GM23338 (cell line): ENCODE data around the gene ACVRL1. TPM values are rescaled to one million over a fixed set of nuclear protein-coding genes. Genes with fewer than 3 reads are reported as not detected.
A peak's percentile ranks its signal among the peaks of the same experiment; 100 is the strongest.

Experiments used
- ATAC-seq: fragments of 200-7000 bp; cut with Tn5 transposase; 3 replicates; pipeline ENCODE4 v1.9.1; 2020
- DNase-seq: peaks from one replicate; pipeline ENCODE4 v3.0.0-alpha.2; 2015; ENCODE audit warnings: low spot score
- H2AFZ ChIP-seq: fragments of 200-600 bp; sonication (generic); 2 replicates; pipeline ENCODE4 v1.8.0; 2016; ENCODE audit warnings: antibody characterized with exemption, mild to moderate bottlenecking, moderate library complexity
- H3F3A ChIP-seq: fragments of 200-600 bp; sonication (generic); replicated peaks from 2 replicates; pipeline ENCODE4 v1.8.0; 2017; ENCODE audit warnings: antibody characterized with exemption, mixed run types, low read depth
- H3K27ac ChIP-seq: fragments of 200-600 bp; sonication (generic); 2 replicates; pipeline ENCODE4 v1.6.1; 2016; ENCODE audit warnings: low read depth
- H3K27me3 ChIP-seq: fragments of 200-600 bp; sonication (generic); 2 replicates; pipeline ENCODE4 v1.8.0; 2016; ENCODE audit warnings: mild to moderate bottlenecking, mixed run types, moderate library complexity; ENCODE audit not compliant: insufficient read depth
- H3K36me3 ChIP-seq: fragments of 200-600 bp; sonication (generic); 2 replicates; pipeline ENCODE4 v1.8.0; 2016; ENCODE audit warnings: mild to moderate bottlenecking; ENCODE audit not compliant: insufficient read depth
- H3K4me1 ChIP-seq: fragments of 200-600 bp; sonication (generic); 2 replicates; pipeline ENCODE4 v1.8.0; 2016; ENCODE audit warnings: mild to moderate bottlenecking, moderate library complexity; ENCODE audit not compliant: insufficient read depth
- H3K4me2 ChIP-seq: fragments of 200-600 bp; sonication (generic); 2 replicates; pipeline ENCODE4 v1.7.1; 2017; ENCODE audit warnings: mixed run types
- H3K4me3 ChIP-seq: fragments of 200-600 bp; sonication (generic); 2 replicates; pipeline ENCODE4 v1.6.1; 2016; ENCODE audit warnings: mixed run types
- H3K79me2 ChIP-seq: fragments of 200-600 bp; sonication (generic); replicated peaks from 2 replicates; pipeline ENCODE4 v1.8.0; 2017; ENCODE audit warnings: mild to moderate bottlenecking; ENCODE audit not compliant: insufficient read depth
- H3K9me2 ChIP-seq: fragments of 200-600 bp; sonication (generic); 2 replicates; pipeline ENCODE4 v1.8.0; 2017; ENCODE audit not compliant: insufficient read depth
- H4K20me1 ChIP-seq: fragments of 200-600 bp; sonication (generic); replicated peaks from 2 replicates; pipeline ENCODE4 v1.8.0; 2017; ENCODE audit warnings: mild to moderate bottlenecking; ENCODE audit not compliant: insufficient read depth
- H3K27ac Mint-ChIP-seq: 2 replicates; pipeline ENCODE4 v1.8.0; 2020; ENCODE audit warnings: inconsistent platforms, mild to moderate bottlenecking, moderate library complexity, mixed read lengths
- H3K27me3 Mint-ChIP-seq: 3 replicates; pipeline ENCODE4 v1.8.0; 2022; ENCODE audit warnings: low read depth, mild to moderate bottlenecking, moderate library complexity, mixed read lengths, inconsistent platforms; ENCODE audit not compliant: insufficient read depth, poor library complexity
- H3K36me3 Mint-ChIP-seq: 3 replicates; pipeline ENCODE4 v1.8.0; 2021; ENCODE audit warnings: low read depth, mild to moderate bottlenecking, inconsistent platforms, moderate library complexity, mixed read lengths
- H3K4me1 Mint-ChIP-seq: 3 replicates; pipeline ENCODE4 v1.8.0; 2020; ENCODE audit warnings: mild to moderate bottlenecking, inconsistent platforms, mixed read lengths
- H3K4me3 Mint-ChIP-seq: 3 replicates; pipeline ENCODE4 v1.8.0; 2021; ENCODE audit warnings: moderate library complexity, mild to moderate bottlenecking, inconsistent platforms, mixed read lengths
- H3K9me3 Mint-ChIP-seq: 3 replicates; pipeline ENCODE4 v1.8.0; 2020; ENCODE audit warnings: moderate library complexity, mild to moderate bottlenecking, inconsistent platforms, mixed read lengths
- CTCF ChIP-seq, 2 experiments: fragments of 200-600 bp in 1 of 2; sonication (generic) in 1 of 2; conservative IDR thresholded peaks; 2 replicates each; pipeline versions ENCODE4 v1.5.1 to v1.6.1; 2016 to 2017; ENCODE audit warnings: antibody characterized with exemption in 2 of 2, low read depth in 2 of 2, mild to moderate bottlenecking in 2 of 2, moderate library complexity in 1 of 2
- JUNB ChIP-seq: IDR thresholded peaks from one replicate; pipeline ENCODE4 v1.6.1; 2016; ENCODE audit warnings: antibody characterized with exemption; ENCODE audit not compliant: unreplicated experiment
- NANOG ChIP-seq: IDR thresholded peaks from 2 replicates; pipeline ENCODE4 v1.6.1; 2016; ENCODE audit warnings: antibody characterized with exemption, borderline replicate concordance
- ZNF331 ChIP-seq: fragments of 250-450 bp; sonication (Bioruptor Pico); IDR thresholded peaks from 2 replicates; pipeline ENCODE4 v1.5.0; 2020; ENCODE audit warnings: low read depth, mild to moderate bottlenecking, moderate library complexity
- polyA plus RNA-seq: library from polyadenylated mRNA; unstranded; fragments of >200 nt; fragmentation: Nextera tagmentation; extraction: Ambion mirVana; gene quantifications from 2 replicates; pipeline ENCODE4 v1.2.1, GENCODE V29; 2016
- total RNA-seq: library from RNA; depleted of rRNA; stranded (reverse); fragments of >200 nt; shearing (Covaris generic); gene quantifications from 2 replicates; pipeline ENCODE4 v1.2.3, GENCODE V29; 2014
- TF ChIP-seq, protein P1 (sequence below): IDR thresholded peaks from 2 replicates; pipeline ENCODE4 v1.6.1; 2016; ENCODE audit warnings: antibody characterized with exemption

Gene ACVRL1
- total and polyA plus RNA-seq, 2 experiments from 2014 or later, result 0.28 TPM; not detected in 1

- H4K20me1 ChIP-seq, result no peaks in the 10 kb centered on the region
- no peaks in the 10 kb centered on the region for H3K36me3 Mint-ChIP-seq
- H3K4me3 ChIP-seq, result no peak overlapping the region
- ATAC-seq (peak; percentile 23), DNase-seq (peak; percentile 74)
- no peaks in the 10 kb centered on the region for H3K9me2 ChIP-seq
- H3K27ac ChIP-seq, result no peak overlapping the region
- no peaks in the 10 kb centered on the region for H3K9me3 Mint-ChIP-seq
- peaks cover 14% of the 10 kb centered on the region for H3K4me1 Mint-ChIP-seq
- no peak overlapping the region for H3K4me2 ChIP-seq
- H3K4me1 ChIP-seq, result 0 out of 2 replicates have a peak, but pooled peaks cover 4% of the 10 kb centered on the region
- peaks cover 14% of the 10 kb centered on the region for H3K27me3 ChIP-seq
- H3K79me2 ChIP-seq, result no peaks in the 10 kb centered on the region
- TF ChIP-seq JUNB, result no peak
- TF ChIP-seq CTCF (conservative IDR thresholded peaks at IDR 0.05; ENCODE audit: low read depth in 2 of 2), result peak; percentile 69 to 75
- no peak overlapping the region for H3K4me3 Mint-ChIP-seq
- no peaks in the 10 kb centered on the region for H3F3A ChIP-seq
- H3K27ac Mint-ChIP-seq, result no peak overlapping the region
- peaks cover 8% of the 10 kb centered on the region for H3K27me3 Mint-ChIP-seq
- no peak overlapping the region for H2AFZ ChIP-seq
- no peaks in the 10 kb centered on the region for H3K36me3 ChIP-seq
Measured at GRCh38 chr12:51926718-51927117, 19.4 kb downstream of the ACVRL1 start.

DNA sequence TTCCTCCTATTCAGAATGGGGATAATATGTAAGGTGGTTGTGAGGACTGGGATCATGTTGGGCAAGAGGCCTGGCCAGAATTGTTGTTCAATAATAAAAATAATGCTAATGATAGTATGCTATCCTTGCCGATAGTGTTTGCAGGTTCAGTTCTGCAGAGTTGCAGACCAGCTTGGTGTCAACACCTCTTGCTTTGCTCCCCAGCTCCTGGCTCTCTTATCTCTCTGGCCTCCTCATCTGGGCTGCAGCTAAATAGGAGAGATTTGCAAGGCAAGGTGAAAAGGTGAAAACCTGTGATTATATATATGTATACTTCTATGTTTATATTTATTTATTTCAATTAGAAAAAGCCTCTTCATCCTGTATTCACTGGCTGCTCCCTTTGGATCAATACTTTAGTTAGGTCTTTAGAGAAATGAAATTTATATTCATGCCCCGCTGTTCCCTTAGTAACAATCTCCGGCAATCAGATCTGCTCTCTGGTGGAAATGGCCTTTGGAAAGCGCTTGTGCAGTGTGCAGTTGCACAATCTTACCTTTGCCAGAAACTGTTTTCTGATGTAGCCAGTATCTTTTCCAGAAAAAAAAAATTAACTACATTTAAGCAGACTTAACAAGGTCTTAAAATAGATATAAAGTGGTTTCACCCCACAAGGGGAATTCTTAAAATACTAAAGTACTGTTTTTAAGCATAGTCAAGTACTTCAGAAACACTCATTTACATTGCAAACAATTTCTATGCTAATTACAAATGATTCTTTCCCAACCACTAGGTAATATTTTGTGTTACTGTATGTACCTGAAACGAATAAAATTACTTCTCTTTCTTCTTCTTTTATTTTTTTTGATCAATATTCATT, 25.1 kb downstream of the ACVRL1 start:
- no peaks in the 10 kb centered on the region for H4K20me1 ChIP-seq
- Mint-ChIP-seq H3K4me1 (peaks cover 2% of the 10 kb centered on the region; the same call in 2 of the 3 replicates), H3K4me3 (no peak overlapping the region), H3K27me3 (peaks cover 1% of the 10 kb centered on the region), H3K36me3 (no peaks in the 10 kb centered on the region), H3K27ac (no peak overlapping the region), H3K9me3 (no peaks in the 10 kb centered on the region)
- no peaks in the 10 kb centered on the region for H3K4me1 ChIP-seq
- H3K27me3 ChIP-seq, result no peaks in the 10 kb centered on the region
- H3K4me2 ChIP-seq, result no peak overlapping the region
- no peaks in the 10 kb centered on the region for H3K79me2 ChIP-seq
- no peak overlapping the region for H3K27ac ChIP-seq
- H3K4me3 ChIP-seq, result no peak overlapping the region
- H2AFZ ChIP-seq, result no peak overlapping the region
- no peak for ATAC-seq
- H3K36me3 ChIP-seq, result no peaks in the 10 kb centered on the region
- no peak for TF ChIP-seq CTCF (conservative IDR thresholded peaks at IDR 0.05; ENCODE audit: low read depth in 2 of 2)
- no peak for TF ChIP-seq ZNF331 (CRISPR knock-in tag)
- TF ChIP-seq, protein P1, sequence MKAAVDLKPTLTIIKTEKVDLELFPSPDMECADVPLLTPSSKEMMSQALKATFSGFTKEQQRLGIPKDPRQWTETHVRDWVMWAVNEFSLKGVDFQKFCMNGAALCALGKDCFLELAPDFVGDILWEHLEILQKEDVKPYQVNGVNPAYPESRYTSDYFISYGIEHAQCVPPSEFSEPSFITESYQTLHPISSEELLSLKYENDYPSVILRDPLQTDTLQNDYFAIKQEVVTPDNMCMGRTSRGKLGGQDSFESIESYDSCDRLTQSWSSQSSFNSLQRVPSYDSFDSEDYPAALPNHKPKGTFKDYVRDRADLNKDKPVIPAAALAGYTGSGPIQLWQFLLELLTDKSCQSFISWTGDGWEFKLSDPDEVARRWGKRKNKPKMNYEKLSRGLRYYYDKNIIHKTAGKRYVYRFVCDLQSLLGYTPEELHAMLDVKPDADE, result no peak
- TF ChIP-seq NANOG, result no peak
- no peaks in the 10 kb centered on the region for H3F3A ChIP-seq
- no peak for DNase-seq
- H3K9me2 ChIP-seq, result no peaks in the 10 kb centered on the region
